NB4 (cell line): ENCODE results near the gene ANKS1A.
A peak's percentile ranks its signal among the peaks of the same experiment; 100 is the strongest.
"Not testable (repeated sequence)": the region's sequence is repeated elsewhere in the genome, so short reads cannot be mapped to it uniquely, and the experiment has no call there.

Experiments used
- DNase-seq: peaks from one replicate; pipeline ENCODE4 v3.0.0; 2010; ENCODE audit warnings: low read depth
- H3K4me3 ChIP-seq: one replicate; pipeline ENCODE4 v1.5.1; 2011; ENCODE audit warnings: mild to moderate bottlenecking, low read depth, low read length, moderate library complexity
- MYC ChIP-seq: IDR thresholded peaks from 2 replicates; pipeline ENCODE4 v1.6.1; 2011; ENCODE audit warnings: low read depth, low read length
- POLR2A ChIP-seq: IDR thresholded peaks from 2 replicates; pipeline ENCODE4 v1.6.1; 2011; ENCODE audit warnings: mild to moderate bottlenecking; ENCODE audit not compliant: insufficient read length; ENCODE audit errors: extremely low read depth
- TF ChIP-seq, protein P1 (sequence below): IDR thresholded peaks from one replicate; pipeline ENCODE4 v1.5.1; 2012; ENCODE audit warnings: low read depth, low read length
- TF ChIP-seq, protein P2 (sequence below): IDR thresholded peaks from 2 replicates; pipeline ENCODE4 v1.6.1; 2011; ENCODE audit warnings: low read depth, low read length

Gene ANKS1A, protein sequence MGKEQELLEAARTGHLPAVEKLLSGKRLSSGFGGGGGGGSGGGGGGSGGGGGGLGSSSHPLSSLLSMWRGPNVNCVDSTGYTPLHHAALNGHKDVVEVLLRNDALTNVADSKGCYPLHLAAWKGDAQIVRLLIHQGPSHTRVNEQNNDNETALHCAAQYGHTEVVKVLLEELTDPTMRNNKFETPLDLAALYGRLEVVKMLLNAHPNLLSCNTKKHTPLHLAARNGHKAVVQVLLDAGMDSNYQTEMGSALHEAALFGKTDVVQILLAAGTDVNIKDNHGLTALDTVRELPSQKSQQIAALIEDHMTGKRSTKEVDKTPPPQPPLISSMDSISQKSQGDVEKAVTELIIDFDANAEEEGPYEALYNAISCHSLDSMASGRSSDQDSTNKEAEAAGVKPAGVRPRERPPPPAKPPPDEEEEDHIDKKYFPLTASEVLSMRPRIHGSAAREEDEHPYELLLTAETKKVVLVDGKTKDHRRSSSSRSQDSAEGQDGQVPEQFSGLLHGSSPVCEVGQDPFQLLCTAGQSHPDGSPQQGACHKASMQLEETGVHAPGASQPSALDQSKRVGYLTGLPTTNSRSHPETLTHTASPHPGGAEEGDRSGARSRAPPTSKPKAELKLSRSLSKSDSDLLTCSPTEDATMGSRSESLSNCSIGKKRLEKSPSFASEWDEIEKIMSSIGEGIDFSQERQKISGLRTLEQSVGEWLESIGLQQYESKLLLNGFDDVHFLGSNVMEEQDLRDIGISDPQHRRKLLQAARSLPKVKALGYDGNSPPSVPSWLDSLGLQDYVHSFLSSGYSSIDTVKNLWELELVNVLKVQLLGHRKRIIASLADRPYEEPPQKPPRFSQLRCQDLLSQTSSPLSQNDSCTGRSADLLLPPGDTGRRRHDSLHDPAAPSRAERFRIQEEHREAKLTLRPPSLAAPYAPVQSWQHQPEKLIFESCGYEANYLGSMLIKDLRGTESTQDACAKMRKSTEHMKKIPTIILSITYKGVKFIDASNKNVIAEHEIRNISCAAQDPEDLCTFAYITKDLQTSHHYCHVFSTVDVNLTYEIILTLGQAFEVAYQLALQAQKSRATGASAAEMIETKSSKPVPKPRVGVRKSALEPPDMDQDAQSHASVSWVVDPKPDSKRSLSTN

DNA sequence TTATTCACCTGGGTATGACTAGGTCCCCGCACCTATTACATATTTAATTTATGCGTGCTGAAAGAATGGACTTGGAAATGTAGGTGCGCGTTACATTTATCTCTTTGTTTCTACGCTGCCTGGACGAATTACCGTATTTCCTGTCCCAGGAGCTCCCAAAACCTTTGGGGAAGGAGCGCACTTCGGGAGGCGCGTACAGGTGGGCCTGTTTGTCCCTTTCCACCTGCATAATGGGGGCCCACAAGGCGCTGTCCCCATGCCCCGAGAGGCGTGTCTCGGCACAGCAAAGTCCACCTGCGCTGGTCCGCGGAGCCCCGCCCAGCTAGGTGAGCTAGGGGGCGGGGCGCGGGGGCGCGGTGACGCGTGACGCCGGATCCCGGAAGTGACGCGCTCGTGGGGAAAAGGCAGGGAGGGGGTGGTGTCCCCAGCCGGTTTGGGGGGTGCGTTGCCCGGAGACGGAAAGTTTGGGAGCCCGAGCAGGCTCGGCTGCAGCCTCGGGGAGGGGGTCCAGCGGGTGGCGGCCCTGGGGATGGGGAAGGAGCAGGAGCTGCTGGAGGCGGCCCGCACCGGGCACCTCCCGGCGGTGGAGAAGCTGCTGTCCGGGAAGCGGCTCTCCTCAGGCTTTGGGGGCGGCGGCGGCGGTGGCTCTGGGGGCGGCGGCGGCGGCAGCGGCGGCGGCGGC lies at the start of gene ANKS1A:
Gene ANKS1A (plus strand): TSS at position 382 of the 682 bp plus-strand sequence. CDS start 148 bp downstream, at position 530.
- H3K4me3 ChIP-seq, result peak within 1 kb of the TSS; percentile 83
- peak; percentile 83 for DNase-seq
- TF ChIP-seq POLR2A, result peak; percentile 40
- TF ChIP-seq MYC, result no peak

DNA sequence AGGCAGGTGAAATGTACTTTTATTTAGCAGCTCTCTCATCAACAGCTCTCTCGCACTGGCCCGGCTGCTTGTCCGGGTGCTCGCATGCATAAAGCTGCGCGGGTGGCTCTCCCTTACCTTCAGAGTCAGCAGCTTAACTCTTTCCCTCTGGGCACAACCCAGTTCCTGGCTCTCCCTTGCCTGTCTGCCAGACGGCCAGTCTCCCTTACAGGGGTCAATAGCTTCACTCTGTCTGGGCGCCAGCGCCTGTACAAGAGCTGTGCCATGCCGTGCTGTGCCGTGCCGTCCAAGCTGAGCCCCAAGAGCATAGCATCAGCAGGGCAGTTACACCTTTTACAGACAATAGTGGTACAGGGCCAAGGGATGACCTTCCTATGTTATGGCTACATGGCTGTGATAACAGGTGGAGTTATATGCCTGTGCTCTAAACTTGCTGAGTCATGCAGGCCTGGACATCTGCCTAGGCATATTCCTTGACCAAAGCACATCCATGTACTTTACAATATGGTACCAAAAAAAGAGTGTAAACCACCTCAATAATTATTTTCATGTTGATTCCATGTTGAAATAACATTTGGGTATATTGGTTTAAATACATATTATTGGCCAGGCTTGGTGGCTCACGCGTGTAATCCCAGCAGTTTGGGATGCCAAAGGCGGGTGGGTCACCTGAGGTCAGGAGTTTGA lies 49.2 kb upstream of the ANKS1A start:
- DNase-seq, result no peak
- TF ChIP-seq, protein P1, sequence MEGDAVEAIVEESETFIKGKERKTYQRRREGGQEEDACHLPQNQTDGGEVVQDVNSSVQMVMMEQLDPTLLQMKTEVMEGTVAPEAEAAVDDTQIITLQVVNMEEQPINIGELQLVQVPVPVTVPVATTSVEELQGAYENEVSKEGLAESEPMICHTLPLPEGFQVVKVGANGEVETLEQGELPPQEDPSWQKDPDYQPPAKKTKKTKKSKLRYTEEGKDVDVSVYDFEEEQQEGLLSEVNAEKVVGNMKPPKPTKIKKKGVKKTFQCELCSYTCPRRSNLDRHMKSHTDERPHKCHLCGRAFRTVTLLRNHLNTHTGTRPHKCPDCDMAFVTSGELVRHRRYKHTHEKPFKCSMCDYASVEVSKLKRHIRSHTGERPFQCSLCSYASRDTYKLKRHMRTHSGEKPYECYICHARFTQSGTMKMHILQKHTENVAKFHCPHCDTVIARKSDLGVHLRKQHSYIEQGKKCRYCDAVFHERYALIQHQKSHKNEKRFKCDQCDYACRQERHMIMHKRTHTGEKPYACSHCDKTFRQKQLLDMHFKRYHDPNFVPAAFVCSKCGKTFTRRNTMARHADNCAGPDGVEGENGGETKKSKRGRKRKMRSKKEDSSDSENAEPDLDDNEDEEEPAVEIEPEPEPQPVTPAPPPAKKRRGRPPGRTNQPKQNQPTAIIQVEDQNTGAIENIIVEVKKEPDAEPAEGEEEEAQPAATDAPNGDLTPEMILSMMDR, result no peak
- TF ChIP-seq MYC, result no peak
- TF ChIP-seq POLR2A, result no peak
- TF ChIP-seq, protein P2, sequence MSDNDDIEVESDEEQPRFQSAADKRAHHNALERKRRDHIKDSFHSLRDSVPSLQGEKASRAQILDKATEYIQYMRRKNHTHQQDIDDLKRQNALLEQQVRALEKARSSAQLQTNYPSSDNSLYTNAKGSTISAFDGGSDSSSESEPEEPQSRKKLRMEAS, result no peak
- no peak overlapping the region for H3K4me3 ChIP-seq

DNA sequence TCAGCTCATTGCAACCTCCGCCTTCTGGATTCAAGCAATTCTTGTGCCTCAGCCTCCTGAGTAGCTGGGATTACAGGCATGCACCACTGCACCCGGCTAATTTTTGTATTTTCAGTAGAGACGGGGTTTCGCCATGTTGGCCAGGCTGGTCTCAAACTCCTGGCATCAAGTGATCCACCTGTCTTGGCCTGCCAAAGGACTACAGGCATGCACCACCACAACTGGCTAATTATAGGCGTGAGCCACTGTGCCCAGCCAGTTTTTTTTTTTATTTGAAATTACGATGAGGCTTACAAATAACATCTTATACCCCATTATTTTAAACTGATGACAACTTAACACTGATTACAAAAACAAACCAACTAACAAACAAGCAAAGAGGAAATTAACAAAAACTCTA lies 40.0 kb upstream of the ANKS1A start:
- DNase-seq, H3K4me3 ChIP-seq: not testable (repeated sequence)

DNA sequence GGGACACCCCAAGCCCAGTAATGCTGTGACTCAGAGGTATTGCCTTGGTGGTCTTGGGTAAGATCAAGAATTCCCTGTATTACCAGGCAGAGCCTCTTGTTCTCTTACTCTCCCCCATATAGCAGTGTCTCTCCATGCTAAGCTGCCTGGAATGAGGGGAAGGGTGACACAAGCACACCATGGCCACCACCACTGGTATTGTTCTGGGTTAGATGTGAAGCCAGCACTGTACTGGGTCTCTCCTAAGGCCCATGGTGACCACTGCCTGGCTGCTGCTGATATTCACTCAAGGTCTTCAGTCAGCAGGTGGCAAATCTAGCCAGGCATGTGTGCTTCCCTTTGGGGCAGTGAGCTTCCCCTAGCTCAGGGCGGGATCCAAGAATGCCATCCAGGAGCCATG lies 37.7 kb upstream of the ANKS1A start:
- H3K4me3 ChIP-seq, result no peak overlapping the region

DNA sequence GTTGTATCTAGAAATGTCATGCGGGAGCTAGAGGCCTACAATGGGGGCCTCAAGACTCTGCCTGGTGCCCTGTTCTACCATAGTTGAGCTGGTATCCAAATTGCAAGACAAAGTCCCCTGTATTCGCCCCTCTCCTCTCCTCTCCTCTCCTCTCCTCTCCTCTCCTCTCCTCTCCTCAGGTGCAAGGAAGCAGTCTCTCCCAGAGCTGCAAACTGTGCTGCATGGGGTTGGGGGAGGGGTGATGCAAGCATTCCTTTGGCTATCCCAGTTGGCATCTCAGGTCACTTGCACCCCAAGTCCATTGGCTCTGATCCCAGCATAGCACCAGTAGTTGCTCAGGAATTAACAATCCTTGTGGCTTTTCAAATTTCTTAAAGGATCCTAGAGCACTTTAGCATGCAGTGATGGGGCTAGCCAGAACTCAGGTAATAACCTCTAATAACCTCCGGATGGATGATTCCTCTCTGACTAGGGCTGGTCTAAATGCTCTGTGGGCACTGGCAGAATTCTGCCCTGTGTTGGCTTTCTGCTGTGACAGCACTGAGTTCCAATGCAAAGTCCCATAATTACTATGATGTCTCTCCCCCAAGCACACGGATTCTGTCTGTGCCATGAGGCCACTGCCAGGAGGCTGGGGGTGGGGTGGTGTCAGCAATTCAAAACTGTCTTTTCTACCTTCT lies 36.5 kb upstream of the ANKS1A start:
- H3K4me3 ChIP-seq, result no peak overlapping the region
- TF ChIP-seq, protein P2, result no peak
- TF ChIP-seq POLR2A (no peak), MYC (no peak)
- TF ChIP-seq, protein P1, result no peak
- no peak for DNase-seq

More for the DNA sequence above, 37.7 kb upstream of the ANKS1A start:
- DNase-seq, result no peak
- TF ChIP-seq, protein P2, result no peak
- no peak for TF ChIP-seq MYC
- TF ChIP-seq POLR2A, result no peak
- TF ChIP-seq, protein P1, result no peak

DNA sequence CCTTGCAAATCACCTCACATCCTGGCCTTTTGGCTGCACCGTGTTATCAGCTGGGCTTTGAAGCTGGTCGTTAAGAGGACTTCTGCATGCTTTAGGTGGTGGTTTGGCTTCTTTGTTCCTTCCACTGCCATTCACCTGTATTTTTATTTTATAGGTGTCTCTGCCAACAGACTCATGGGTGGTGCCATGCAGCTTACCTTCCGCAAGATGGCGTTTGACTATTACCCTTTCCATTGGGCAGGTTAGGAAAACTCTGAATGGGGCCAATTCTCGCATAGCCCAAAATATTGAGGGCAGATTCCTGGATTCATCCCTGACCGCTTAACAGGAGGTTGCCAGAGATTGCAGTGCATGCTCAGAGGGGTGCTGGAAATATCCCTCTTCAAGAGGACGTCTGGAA lies 33.6 kb upstream of the ANKS1A start:
- DNase-seq, result no peak
- no peak for TF ChIP-seq MYC
- TF ChIP-seq POLR2A, result no peak
- TF ChIP-seq, protein P1, result no peak
- TF ChIP-seq, protein P2, result no peak
- no peak overlapping the region for H3K4me3 ChIP-seq
